NCI-H345 (cell line): ENCODE measurements around the gene EIF4H.
"Not testable (repeated sequence)": the region's sequence is repeated elsewhere in the genome, so short reads cannot be mapped to it uniquely, and the experiment has no call there.

Experiments used
- DNase-seq: peaks from one replicate; lab custom pipeline; 2025; lab: John Stamatoyannopoulos, UW

EIF4H gene

DNA sequence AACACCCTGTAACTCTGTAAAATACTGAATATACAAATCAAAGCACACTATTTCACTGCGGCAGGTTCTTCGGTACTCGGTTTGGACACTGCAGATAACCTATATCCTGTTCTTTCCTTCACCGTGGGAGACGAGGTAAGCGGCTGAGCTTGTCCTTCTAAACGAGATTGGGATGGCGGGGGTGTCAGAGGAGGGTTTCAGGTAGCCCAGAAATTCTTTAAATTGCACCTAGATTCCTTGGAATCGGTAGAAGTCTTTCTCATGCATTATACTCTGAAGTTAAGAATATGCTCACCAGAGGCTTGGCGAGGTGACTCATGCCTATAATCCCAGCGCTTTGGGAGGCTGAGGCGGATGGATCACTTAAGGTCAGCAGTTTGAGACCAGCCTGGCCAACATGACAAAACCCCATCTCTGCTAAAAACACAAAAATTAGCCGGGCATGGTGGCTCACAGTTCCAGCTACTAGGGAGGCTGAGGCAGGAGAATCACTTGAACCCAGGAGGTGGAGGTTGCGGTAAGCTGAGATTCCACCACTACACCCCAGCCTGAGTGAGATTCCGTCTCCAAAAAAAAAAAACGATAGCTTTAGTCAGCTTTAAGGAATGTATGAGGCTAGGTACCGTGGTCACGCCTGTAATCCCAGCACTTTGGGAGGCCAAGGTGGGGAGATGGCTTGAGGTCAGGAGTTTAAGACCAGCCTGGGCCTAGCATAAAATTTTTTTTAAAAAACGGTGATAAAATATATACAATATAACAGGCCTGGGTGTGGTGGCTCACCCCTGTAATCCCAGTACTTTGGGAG lies 25.6 kb downstream of the EIF4H start:
- no peak for DNase-seq

DNA sequence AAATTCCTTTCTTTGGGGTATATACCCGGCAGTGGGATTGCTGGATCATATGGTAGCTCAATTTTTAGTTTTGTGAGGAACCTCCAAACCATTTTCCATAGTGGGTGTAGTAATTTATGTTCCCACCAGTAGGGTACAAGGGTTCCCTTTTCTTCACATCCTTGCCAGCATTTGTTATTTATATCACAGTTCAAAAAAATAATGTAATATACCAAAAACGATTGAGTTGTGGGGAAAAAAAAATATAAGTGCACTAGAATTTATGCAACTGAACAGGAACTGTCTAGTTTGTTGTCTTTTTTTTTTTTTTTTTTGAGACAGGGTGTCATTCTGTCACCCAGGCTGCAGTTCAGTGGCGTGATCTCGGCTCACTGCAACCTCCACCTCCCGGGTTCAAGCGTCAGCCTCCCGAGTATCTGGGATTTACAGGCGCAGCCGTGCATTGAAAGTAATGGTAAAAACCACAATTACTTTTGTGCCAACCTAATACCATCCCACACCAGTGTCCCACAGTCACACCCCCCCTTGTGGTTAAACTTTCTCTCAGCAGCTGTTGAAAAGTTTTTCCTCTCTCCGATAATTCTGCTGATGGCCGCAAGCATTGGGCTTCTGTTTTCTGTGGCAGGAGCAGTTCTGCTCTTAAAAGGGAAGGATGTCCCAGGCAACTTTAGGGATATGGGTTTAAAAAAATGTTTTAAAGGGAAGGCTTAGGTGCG lies 28.8 kb downstream of the EIF4H start:
- no peak for DNase-seq

- DNase-seq, result no peak
These were observed 29.9 kb downstream of the EIF4H start for GRCh38 chr7:74203956-74204618.

DNA sequence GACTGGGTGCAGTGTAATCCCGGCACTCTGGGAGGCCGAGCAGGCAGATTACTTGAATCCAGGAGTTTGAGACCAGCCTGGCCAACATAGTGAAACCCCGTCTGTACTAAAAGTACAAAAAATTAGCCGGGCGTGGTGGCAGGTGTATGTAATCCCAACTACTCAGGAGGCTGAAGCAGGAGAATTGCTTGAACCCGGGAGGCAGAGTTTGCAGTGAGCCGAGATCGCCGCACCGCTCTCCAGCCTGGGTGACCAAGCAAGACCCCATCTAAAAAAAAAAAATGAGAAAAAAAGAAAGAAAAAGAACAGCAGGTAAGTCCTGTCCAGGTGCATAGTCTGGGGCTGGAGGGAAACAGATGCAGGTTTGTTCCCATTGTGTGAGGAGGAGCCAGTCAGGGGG lies 31.9 kb downstream of the EIF4H start:
- DNase-seq, result not testable (repeated sequence)

DNA sequence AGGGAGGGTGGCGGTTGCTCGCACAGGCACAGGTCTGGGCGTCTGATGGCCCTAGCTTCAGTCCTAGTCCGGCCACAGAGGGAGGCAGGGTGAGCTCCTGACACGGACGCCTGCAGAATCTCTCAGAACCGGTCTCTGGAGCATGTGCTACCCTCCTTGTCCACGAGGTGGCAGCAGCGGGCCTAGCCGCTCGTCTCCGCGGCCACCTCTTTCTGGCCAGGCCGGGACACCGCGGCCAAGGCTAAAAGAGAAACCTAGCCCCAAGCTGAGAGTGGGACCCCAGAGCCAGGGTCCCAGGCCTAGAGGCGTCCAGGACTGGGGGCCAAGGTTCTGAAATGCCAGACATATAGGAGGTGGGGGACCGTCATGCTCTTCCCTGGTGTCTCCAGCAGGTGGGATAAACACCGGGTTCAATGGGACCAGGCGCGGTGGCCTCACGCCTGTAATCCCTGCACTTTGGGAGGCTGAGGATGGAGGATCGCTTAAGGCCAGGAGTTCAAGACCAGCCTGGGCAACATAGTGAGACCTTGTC lies 32.5 kb downstream of the EIF4H start:
- DNase-seq, result peak; percentile 71

DNA sequence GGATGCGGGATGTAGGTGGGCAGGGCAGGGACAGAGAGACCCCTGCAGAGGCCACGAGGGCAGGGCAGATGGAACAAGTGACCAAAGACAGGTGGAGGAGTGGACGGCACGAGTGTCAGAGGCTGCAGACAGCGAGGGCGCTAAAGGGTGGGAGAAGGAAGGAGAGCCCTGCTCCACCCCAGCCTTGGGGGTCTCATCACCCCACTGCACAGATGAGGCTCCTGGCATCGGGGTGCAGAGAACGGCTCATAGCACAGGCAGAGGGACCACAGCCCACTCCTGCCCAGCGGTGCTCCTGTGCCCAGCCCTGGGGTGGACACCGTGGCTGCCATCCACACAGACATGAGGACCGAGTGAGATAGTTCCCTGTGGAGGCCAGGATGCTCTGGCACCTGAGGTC lies 33.4 kb downstream of the EIF4H start:
- no peak for DNase-seq

DNA sequence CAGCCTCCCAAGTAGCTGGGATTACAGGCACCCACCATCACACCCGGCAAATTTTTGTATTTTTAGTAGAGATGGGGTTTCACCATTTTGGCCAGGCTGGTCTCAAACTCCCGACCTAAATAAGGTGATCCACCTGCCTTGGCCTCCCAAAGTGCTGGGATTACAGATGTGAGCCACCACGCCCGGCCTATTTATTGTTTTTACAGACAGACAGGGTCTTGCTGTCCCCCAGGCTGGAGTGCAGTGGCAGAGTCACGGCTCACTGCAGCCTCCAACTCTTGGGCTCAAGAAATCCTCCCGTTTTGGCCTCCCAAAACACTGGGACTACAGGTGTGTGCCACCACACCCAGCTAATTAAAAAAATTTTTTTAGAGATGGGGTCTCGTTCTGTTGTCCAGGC lies 34.1 kb downstream of the EIF4H start:
- not testable (repeated sequence) for DNase-seq

GRCh38 chr7:74212661-74213060 lies 38.5 kb downstream of the EIF4H start:
- DNase-seq, result no peak

DNA sequence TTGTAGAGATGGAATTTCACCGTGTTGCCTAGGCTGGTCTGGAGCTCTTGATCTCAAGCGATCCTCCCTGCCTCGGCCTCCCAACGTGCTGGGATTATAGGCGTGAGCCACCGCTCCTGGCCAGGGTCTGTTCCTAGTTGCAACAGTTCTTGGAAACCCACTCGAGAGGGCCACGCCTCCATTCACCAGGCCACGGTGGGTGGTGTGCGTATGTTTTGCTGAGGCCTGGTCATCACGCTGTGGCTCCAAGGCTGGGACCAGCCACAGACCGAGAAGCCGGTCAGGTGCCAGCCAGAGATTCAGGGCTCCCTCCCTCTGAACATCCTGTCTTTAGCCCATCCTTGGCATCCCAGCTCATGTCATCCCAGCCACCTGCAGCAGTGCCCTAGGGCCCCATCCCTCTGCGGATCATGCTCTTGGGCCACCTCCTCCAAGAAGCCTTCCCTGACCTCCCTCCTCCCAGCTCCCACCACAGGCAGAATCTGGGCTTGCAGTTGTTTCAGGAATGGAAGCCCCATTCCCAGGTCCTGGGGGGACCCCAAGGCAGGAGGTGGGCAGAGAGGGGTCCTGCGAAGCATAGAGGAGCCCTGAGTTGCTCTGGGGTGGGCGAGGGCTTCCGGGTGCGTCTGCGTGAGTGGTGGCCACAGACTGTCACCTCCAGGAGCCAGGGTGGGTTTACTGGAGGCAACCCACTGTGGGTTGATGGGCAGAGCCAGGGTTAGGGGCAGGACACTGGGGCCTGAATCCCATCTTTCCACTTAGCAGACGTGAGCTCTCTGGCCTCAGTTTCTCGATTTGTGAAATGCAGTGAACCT lies 40.9 kb downstream of the EIF4H start:
- no peak for DNase-seq

DNA sequence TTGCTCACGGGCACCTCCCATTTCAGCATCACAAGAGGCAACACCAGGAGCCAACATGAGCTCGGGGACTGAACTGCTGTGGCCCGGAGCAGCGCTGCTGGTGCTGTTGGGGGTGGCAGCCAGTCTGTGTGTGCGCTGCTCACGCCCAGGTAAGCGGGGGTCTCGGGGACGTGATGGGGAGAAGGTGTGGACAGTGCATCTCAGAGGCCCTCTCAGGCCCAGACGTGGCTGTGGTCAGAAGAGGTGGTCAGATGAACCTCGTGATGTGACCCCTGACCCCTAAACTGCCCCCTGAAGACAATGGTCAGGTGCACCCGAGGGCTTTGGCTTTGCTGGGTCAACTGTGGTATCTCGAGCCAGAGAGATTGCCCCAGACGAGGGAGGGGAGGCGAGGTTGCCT lies 41.8 kb downstream of the EIF4H start:
- DNase-seq, result no peak

GRCh38 chr7:74216361-74216761 lies 42.2 kb downstream of the EIF4H start:
- no peak for DNase-seq

DNA sequence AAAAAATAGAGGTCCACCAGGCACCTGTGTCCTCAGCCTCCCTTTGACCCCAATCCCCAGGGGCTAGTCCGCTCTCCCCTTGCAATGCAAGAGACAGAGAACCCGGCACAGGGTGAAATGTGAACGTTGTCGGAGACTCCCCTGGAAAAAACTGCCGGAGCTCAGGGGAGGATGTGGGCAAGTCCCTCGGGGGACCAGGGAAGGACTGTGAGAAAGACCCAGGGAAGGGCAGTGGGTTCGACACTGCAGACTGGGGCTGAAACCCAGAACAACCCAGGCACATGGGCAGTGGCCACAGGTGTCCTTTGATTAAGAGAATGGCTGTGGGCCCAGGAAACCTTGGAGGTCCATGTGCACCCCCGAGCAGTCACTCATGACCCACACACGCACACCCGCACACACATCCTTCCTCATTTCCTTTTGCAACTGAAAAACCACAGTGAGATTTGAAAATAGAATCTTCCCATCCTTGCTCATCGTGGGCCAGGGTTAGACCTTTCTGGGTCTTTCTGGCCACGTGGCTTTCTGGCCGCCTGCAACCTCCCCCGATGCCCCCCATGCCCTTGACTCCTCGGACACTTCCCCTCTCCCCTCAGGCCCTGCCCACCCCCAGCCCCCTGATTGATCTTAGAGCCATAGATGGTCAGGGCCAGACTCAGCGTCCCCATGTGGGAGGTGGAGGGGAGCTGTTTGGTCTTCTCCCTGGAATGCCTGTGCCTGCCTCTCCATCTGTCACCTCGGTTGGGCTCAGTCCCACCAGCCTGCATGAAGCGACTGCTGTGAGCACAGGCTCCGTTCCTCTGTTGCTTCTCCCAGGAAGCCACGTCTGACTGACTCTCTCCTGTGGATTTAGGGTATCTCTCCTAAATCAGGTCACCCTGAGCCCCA lies 43.5 kb downstream of the EIF4H start:
- DNase-seq, result no peak

- no peak for DNase-seq
These were observed 44.2 kb downstream of the EIF4H start for GRCh38 chr7:74218343-74218698.

DNA sequence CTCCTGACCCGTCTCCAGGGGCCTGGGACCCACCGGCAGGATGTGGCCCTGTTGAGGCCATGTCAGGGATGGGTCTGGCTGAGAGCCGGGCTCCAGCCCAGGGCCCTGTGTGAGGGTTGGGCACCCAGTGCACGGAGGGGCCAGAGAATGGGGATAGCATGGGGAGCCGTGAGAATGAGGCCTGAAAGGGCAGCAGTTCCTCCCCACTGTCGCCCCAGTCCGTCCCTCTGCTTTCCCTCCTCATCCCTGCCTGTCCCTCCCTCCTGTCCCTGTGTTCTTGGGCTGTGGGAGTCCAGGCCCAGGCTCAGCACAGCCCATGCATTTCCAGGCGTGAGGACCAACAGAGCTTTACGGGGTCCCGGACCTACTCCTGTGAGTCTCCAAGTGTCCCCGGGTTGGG lies 45.3 kb downstream of the EIF4H start:
- no peak for DNase-seq

DNA sequence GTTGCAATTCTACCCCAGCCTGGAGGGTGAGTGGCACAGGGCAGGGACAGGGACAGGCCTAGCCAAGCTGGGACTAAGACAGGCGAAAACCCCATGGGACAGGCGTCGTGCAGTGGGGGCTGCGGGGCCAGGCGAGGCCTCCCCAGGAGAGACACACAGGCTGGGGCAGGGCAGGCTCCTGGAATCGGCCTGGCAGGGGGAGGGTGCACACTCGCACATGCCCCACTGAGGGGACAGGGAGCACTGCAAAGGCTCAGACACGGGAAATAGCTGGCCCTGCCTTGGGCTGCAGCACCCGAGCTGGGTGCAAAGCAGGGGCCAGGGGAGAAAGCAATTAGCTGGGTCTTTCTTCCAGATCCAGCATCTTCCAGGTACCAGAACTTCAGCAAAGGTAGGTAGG lies 46.1 kb downstream of the EIF4H start:
- no peak for DNase-seq

- no peak for DNase-seq
These were observed 47.6 kb downstream of the EIF4H start for GRCh38 chr7:74221713-74222112.

GRCh38 chr7:74222851-74223710 lies 48.9 kb downstream of the EIF4H start:
- no peak for DNase-seq

DNA sequence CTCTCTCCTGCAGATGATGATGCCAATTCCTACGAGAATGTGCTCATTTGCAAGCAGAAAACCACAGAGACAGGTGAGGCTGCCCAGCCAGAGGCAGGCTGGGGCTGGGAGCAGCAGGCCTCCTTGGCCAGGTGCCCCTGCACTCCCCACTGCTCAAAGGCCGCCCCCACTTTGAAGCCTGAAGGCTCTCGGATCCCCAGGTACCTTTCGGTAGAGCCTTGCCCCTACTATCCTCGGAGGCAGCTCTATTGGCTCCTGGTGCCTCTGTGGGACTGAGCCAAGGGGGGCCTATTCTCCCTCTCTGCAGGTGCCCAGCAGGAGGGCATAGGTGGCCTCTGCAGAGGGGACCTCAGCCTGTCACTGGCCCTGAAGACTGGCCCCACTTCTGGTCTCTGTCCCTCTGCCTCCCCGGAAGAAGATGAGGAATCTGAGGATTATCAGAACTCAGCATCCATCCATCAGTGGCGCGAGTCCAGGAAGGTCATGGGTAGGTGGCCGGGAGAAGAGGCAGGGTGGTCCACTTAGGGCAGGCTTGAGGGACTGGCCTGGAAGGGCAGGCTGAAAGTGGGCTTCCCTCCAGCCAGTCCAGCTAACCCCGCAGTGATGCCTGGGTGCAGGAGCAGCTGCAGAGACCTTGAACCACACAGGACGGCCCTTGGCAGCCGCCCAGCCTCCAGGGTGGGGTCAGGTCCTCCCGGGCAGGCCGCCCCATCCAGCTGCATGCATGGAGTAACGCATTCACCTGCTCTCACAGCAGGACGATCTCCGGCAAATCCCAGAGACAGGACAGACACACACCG lies 49.8 kb downstream of the EIF4H start:
- peak; percentile 45 for DNase-seq

DNA sequence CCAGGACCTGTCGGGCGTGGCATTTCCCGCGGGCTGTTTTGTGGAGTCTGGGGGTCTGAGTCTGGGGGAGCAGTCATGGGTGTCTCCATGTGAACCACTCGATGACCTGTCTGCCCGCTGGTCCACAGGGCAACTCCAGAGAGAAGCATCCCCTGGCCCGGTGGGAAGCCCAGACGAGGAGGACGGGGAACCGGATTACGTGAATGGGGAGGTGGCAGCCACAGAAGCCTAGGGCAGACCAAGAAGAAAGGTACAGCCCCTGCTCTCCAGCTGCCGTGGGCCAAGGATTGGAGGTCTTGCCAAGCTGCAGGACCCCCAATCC lies 50.3 kb downstream of the EIF4H start:
- no peak for DNase-seq
